GM12875 (cell line): ENCODE results near the gene RNU6-7.

ENCODE experiments used
- H3K4me3 ChIP-seq: one replicate; pipeline ENCODE4 v1.5.1; 2011; ENCODE audit warnings: low read depth, low read length, control low read depth
- TF ChIP-seq, protein P1 (sequence below): IDR thresholded peaks from 2 replicates; pipeline ENCODE4 v1.5.1; 2011; ENCODE audit warnings: low read depth, mild to moderate bottlenecking, control low read depth, inconsistent platforms, low read length, moderate library complexity, borderline replicate concordance; ENCODE audit not compliant: insufficient read depth

RNU6-7 gene

GRCh38 chr14:32212833-32213232, 11.0 kb downstream of the RNU6-7 start:
- TF ChIP-seq, protein P1, sequence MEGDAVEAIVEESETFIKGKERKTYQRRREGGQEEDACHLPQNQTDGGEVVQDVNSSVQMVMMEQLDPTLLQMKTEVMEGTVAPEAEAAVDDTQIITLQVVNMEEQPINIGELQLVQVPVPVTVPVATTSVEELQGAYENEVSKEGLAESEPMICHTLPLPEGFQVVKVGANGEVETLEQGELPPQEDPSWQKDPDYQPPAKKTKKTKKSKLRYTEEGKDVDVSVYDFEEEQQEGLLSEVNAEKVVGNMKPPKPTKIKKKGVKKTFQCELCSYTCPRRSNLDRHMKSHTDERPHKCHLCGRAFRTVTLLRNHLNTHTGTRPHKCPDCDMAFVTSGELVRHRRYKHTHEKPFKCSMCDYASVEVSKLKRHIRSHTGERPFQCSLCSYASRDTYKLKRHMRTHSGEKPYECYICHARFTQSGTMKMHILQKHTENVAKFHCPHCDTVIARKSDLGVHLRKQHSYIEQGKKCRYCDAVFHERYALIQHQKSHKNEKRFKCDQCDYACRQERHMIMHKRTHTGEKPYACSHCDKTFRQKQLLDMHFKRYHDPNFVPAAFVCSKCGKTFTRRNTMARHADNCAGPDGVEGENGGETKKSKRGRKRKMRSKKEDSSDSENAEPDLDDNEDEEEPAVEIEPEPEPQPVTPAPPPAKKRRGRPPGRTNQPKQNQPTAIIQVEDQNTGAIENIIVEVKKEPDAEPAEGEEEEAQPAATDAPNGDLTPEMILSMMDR: no peak
- H3K4me3 ChIP-seq: no peak overlapping the region

DNA sequence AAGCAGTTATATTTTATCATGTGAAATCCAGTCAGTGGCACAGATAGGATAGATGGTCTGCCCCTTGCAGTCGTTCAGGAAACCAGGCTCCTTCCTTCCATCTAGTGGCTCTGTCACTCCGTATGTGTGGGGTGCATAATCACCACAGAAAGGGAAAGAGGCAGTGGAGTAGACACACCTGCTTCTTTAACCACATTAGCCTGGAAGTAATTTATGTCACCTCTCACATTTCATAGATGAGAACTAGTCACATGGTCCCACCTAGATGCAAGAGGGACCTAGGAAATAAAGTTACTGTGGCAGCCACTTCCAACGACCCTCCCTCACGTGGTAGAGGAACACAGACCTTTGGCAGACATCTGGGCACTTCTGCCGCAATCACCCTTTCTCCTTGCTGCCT, 15.5 kb downstream of the RNU6-7 start:
- TF ChIP-seq, protein P1: no peak
- H3K4me3 ChIP-seq: no peak overlapping the region

DNA sequence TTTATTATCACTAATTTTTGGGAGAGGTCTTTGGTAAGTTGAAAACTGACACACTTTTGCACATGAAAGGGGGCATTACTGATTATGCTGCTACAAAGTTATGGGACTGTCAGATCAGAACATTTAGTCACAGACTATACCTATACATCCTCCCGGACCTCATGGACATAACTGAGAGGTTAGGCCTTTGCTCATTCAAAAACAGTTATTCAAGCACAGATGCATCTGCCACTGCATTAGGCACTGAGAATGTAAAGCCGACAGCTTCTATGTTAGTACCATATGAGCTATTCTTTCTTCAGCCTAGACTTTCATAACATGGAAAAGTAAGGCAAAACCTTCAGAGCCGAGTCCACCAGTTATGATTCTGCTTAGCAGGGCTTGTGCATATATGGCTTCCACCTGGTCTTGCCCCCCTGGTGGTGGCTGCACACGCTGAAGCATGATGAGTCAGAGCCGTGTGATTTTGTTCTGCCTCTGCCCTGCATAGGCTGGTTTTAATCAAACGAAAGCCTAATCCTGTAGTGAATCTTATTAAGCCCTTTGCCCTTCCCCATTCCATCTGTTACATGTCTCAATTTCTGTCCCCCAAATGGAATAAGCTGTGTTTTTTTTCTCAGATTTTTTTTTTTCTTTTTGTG, 23.0 kb downstream of the RNU6-7 start:
- TF ChIP-seq, protein P1: no peak; the same call in 1 of the 2 replicates
- H3K4me3 ChIP-seq: no peak overlapping the region

GRCh38 chr14:32225378-32225920, 23.6 kb downstream of the RNU6-7 start:
- TF ChIP-seq, protein P1: no peak
- H3K4me3 ChIP-seq: no peak overlapping the region

GRCh38 chr14:32226056-32226455, 24.2 kb downstream of the RNU6-7 start:
- TF ChIP-seq, protein P1: no peak
- no peak overlapping the region for H3K4me3 ChIP-seq

DNA sequence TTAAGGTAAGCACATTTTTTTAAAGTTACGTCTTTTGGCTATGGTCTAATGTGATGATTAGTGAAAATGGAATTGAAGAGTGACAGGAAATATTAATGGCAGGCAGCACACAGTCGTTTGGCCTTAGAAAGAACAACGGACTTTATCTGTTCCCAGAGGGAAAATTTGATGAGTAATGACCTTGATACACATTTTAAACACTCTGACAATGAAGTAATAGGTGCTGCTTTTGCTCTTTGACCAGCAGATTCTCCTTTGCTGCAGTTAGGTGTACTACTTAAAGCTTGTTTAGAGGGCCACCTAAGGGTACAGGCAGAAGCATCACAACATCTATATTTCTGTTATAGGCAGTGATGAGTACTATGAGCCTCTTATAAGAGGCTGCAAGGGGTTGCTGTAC, 28.3 kb downstream of the RNU6-7 start:
- TF ChIP-seq, protein P1: no peak
- no peak overlapping the region for H3K4me3 ChIP-seq

DNA sequence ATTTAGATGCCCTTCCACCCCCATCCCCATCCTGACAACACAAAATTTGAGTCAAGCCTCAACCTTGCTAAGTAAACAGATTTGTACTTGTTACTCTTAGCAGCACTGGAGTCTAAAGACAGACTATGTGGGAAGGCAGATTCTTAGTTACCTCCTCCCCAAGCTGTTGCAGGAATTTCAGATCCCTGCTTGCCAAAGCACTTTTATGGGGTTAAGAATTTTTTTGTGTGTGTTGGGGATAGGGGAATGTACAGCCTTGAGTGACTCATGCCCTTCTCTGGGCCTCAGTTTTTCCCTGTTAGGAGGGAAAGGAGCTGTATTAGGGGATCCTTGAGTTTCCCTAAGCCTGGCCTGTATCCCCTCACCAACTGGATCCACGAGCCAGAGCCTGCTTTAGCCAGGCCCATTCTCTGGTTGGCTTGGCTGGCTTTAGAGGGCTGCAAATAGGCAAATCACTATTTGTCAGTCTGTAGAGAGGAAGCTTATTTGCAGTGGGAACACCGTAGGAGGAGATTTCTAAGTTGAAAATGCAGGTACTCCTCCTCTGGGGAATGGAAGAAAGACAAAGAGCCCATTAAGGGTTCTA, 28.9 kb downstream of the RNU6-7 start:
- TF ChIP-seq, protein P1: no peak

More for the DNA sequence above, 28.9 kb downstream of the RNU6-7 start:
- no peak overlapping the region for H3K4me3 ChIP-seq
